GM18951 (cell line): ENCODE data around the gene NIPSNAP3A.

Experiments
- POLR2A ChIP-seq: IDR thresholded peaks from 4 replicates; pipeline ENCODE4 v1.6.1; 2011; ENCODE audit warnings: mild to moderate bottlenecking; ENCODE audit not compliant: insufficient read length, insufficient read depth; ENCODE audit errors: extremely low read depth
- in situ Hi-C: fragments of 300-500 bp; cut with MboI; formaldehyde crosslinking; loops from one replicate; pipeline ENCODE4 v1.12.0; 2022; ENCODE audit warnings: low sequenced_read_pairs, mixed read lengths, inconsistent platforms; ENCODE audit not compliant: unreplicated experiment

NIPSNAP3A gene

DNA sequence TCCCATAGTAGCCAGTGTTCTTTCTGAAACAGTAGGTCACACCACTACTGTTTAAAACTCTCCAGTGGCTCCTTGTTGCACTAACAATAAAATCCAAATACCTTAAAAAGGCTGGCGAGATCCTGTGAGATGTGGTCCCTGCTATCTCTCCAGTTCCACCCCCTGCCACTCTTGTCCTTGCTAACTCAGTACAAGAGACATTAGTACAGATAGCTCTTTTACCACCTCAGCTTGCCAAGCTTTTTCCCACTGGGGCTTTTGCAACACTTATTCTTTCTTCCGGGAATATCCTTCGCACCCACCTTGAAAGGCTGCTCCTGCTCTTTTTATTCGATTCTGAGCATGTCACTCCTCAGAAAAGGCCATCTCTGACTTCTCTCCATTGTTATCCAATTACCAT, 31.3 kb downstream of the NIPSNAP3A start:
- in situ Hi-C loops = loop anchor here (25.0 kb wide), 1 partner anchor 633 kb away; no protein-coding TSS in a partner anchor
- no peak for TF ChIP-seq POLR2A

- in situ Hi-C loops = loop anchor here (25.0 kb wide), 1 partner anchor 633 kb away; no protein-coding TSS in a partner anchor
- TF ChIP-seq POLR2A = no peak
Observed at GRCh38 chr9:104779334-104779733, 31.9 kb downstream of the NIPSNAP3A start.

GRCh38 chr9:104779946-104780535, 32.6 kb downstream of the NIPSNAP3A start:
- in situ Hi-C loops = loop anchor here (25.0 kb wide), 1 partner anchor 632 kb away; no protein-coding TSS in a partner anchor
- no peak for TF ChIP-seq POLR2A

GRCh38 chr9:104780796-104781395, 33.4 kb downstream of the NIPSNAP3A start:
- no peak for TF ChIP-seq POLR2A
- in situ Hi-C loops = loop anchor here (25.0 kb wide), 1 partner anchor 631 kb away; no protein-coding TSS in a partner anchor

GRCh38 chr9:104783588-104783987, 36.1 kb downstream of the NIPSNAP3A start:
- in situ Hi-C loops = loop anchor here (25.0 kb wide), 1 partner anchor 629 kb away; no protein-coding TSS in a partner anchor
- no peak for TF ChIP-seq POLR2A

- in situ Hi-C loops = loop anchor here (25.0 kb wide), 1 partner anchor 628 kb away; no protein-coding TSS in a partner anchor
Observed at GRCh38 chr9:104784098-104784497, 36.6 kb downstream of the NIPSNAP3A start.

GRCh38 chr9:104786293-104786692, 38.8 kb downstream of the NIPSNAP3A start:
- no peak for TF ChIP-seq POLR2A
- in situ Hi-C loops = loop anchor here (25.0 kb wide), 1 partner anchor 626 kb away; no protein-coding TSS in a partner anchor

More at GRCh38 chr9:104784098-104784497, 36.6 kb downstream of the NIPSNAP3A start:
- no peak for TF ChIP-seq POLR2A

DNA sequence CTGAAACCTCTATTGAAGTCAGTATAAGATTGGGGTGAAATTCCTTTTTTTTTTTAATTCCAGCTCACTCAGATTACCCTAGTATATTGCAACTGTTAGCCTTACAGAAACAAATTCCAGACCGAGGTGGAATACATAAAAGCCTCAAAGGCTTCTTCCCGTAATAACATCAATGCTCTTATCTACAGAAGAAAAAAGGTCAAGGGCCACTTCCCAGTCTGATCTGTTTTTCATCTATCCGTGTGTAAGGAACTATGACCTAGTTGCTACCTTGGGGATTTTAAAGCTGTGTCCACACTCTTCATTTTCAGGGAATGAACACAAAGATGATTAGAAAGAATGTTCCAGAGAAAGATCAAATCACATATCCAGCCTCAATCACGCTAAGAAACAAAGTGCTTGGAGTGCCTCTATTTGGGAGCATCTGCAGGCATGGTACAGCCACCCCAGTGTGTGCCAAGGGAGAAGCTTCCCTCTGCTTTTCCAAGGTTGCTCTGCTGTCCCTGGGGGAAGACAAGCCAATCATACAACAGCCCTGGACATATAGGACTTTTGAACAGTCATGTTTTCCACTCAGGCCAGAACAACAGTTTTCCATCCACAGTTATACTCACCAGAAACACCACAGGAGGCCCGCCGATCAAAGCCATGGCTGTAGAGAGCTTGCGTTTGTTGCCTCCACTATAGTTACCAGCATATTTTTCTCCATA, 40.0 kb downstream of the NIPSNAP3A start:
- in situ Hi-C loops = loop anchor here (25.0 kb wide), 1 partner anchor 625 kb away; no protein-coding TSS in a partner anchor
- TF ChIP-seq POLR2A = no peak

DNA sequence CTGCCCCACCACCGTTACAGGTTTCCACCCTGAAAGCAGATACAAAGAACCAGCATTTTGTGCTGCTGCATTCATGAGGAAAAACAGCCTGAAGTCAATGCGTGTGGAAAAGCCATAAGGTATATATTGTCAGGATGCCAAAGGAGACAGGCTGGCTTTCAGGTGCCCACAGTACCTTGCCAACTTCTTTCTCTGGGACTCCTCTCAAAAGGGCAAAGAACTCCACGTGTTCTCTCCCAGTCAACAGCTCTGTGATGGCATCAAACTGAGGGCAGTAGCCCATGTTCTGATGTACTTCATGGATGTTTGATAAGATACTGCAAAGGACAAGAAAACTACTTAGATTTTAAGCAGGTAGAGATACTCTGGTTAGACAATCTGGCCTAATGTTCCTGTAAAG, 40.8 kb downstream of the NIPSNAP3A start:
- in situ Hi-C loops = loop anchor here (25.0 kb wide), 1 partner anchor 624 kb away; no protein-coding TSS in a partner anchor

DNA sequence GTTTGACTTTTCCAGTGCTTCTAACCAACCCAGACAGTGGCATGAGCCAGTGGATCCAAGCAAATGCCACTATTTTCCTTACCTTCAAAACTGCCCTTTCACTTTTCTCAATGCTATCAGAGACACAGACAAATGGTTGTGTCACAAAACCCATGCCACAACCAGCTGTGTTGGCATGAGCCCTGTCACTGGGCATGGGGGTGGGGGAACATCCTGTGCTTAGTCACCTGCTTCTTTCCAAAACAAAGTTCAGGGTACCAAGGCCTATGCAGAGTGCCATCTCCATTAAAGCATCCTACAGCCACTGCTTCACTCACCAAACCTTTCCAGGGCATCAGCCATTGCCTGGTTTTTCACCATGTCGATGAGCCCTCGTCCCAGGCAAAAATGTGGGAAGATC, 46.6 kb downstream of the NIPSNAP3A start:
- TF ChIP-seq POLR2A = no peak
- in situ Hi-C loops = loop anchor here (25.0 kb wide), 1 partner anchor 618 kb away; no protein-coding TSS in a partner anchor

More for the DNA sequence above, 40.8 kb downstream of the NIPSNAP3A start:
- no peak for TF ChIP-seq POLR2A

DNA sequence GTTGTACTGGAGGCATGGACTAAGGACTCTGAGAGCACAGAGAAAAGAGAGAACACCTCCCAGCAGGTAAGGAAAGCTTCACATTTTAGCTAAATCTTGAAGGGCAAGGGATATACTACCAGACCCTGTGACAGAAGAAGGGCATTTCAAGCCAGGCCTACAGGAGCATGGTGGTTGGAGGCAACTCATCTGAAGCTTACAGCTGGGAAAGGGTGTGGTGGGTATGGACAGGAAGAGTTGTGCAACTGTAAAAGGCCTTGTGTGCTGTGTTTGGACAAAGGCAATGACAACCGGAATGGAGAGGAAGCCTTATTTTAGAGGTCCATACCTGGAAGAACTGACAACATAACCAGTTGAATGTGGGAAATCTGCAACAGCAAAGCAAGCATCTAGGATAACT, 47.6 kb downstream of the NIPSNAP3A start:
- in situ Hi-C loops = loop anchor here (25.0 kb wide), 1 partner anchor 617 kb away; no protein-coding TSS in a partner anchor
- no peak for TF ChIP-seq POLR2A

- in situ Hi-C loops = loop anchor here (25.0 kb wide), 1 partner anchor 616 kb away; no protein-coding TSS in a partner anchor
- TF ChIP-seq POLR2A = no peak
Observed at GRCh38 chr9:104795857-104796256, 48.4 kb downstream of the NIPSNAP3A start.
